ENCODE results near the gene CTSF. TPM values are rescaled to one million over a fixed set of nuclear protein-coding genes. Genes with fewer than 3 reads are reported as not detected.

Gene CTSF
- total RNA-seq, 1 experiment from 2014 or later: 0.98 TPM

DNA sequence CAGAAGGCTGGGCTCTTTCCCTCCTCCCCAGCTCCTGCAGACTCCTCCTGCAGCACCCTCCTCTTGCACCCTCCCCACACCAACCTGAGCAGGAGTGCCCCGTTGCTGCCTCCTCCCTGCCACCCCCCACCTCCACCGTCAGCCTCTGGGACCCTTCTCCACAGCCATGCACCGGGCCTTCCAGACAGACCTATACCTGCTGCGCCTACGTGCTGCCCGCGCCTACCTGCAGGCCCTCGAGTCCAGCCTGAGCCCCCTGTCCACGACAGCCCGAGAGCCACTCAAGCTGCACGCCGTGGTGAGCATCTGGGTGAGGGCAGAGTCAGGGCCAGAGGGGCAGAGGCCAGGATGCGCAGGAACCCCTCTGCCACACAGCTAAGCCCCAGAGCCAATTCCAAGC, 38.8 kb downstream of the CTSF start:
- Histone ChIP-seq H4K8ac (replicated peaks; ENCODE audit: insufficient read length, low read depth, low read length) (no peak overlapping the region), H3K4me2 (ENCODE audit: insufficient read depth, insufficient read length, low read length) (no peak overlapping the region), H3K79me2 (ENCODE audit: insufficient read depth, low read length) (no peaks in the 10 kb centered on the region), H2BK20ac (ENCODE audit: low read depth, low read length, poor library complexity, severe bottlenecking) (no peak overlapping the region), H4K5ac (ENCODE audit: insufficient read length, low read depth, low read length) (no peak overlapping the region), H3K14ac (ENCODE audit: insufficient read depth, low read length) (no peak overlapping the region; the same call in 1 of the 2 replicates), H4K91ac (ENCODE audit: insufficient read length, low read depth, low read length) (no peak overlapping the region), H3K4me1 (ENCODE audit: insufficient read depth, low read length) (no peaks in the 10 kb centered on the region), H3K79me1 (ENCODE audit: insufficient read depth, low read depth, low read length, poor library complexity, severe bottlenecking) (no peaks in the 10 kb centered on the region), H4K20me1 (ENCODE audit: control insufficient read depth, insufficient read depth, insufficient read length) (no peaks in the 10 kb centered on the region), H2AK5ac (ENCODE audit: insufficient read length, low read length) (no peak overlapping the region), H2BK120ac (ENCODE audit: low read depth, low read length, poor library complexity, severe bottlenecking) (no peak overlapping the region), H2BK12ac (ENCODE audit: insufficient read length, low read depth, low read length) (no peak overlapping the region), H3K23me2 (ENCODE audit: insufficient read length, low read depth, low read length, poor library complexity, severe bottlenecking) (no peaks in the 10 kb centered on the region), H3K27me3 (ENCODE audit: insufficient read depth, low read length) (no peaks in the 10 kb centered on the region), H3K4ac (ENCODE audit: low read depth, low read length) (no peak overlapping the region), H3K9me3 (ENCODE audit: control insufficient read depth, low read depth, low read length) (no peaks in the 10 kb centered on the region), H3K23ac (ENCODE audit: insufficient read length, low read depth, low read length) (no peak overlapping the region), H3K27ac (ENCODE audit: insufficient read length, low read depth, low read length) (no peak overlapping the region), H2BK15ac (ENCODE audit: low read depth, low read length) (no peak overlapping the region), H3T11ph (ENCODE audit: low read length) (no peak overlapping the region), H3K56ac (ENCODE audit: insufficient read length, low read depth, low read length) (no peak overlapping the region), H3K9ac (ENCODE audit: extremely low read depth, insufficient read length, low read length) (no peak overlapping the region), H2BK5ac (ENCODE audit: insufficient read length, low read length) (no peak overlapping the region), H2AFZ (ENCODE audit: low read length) (no peak overlapping the region), H3K18ac (ENCODE audit: insufficient read length, low read depth, low read length) (no peak overlapping the region)
- Mint-ChIP-seq H3K4me3 (no peak overlapping the region), H3K9me3 (no peaks in the 10 kb centered on the region), H3K36me3 (ENCODE audit: insufficient read depth in 1 of 3, low read depth in 3 of 3) (peaks cover 0 to 9% (median 6%) of the 10 kb centered on the region in 3 experiments; a peak in 5 of 7 replicates), H3K27ac (peak overlapping the region in 2 of 3 experiments; percentile 19 to 55; a peak in 2 of 7 replicates), H3K4me1 (peaks cover 12 to 13% of the 10 kb centered on the region in 2 experiments), H3K27me3 (ENCODE audit: low read depth) (no peaks in the 10 kb centered on the region)
- no peak for DNase-seq
- no CpG with 5 or more reads among the region's 13 CpGs for WGBS (ENCODE audit: extremely low coverage, insufficient read length, low lambda C conversion rate)
- no peak for TF ChIP-seq CTCF (conservative IDR thresholded peaks at IDR 0.05)
